Measurements from ENCODE around the gene JSRP1.

Gene JSRP1

DNA sequence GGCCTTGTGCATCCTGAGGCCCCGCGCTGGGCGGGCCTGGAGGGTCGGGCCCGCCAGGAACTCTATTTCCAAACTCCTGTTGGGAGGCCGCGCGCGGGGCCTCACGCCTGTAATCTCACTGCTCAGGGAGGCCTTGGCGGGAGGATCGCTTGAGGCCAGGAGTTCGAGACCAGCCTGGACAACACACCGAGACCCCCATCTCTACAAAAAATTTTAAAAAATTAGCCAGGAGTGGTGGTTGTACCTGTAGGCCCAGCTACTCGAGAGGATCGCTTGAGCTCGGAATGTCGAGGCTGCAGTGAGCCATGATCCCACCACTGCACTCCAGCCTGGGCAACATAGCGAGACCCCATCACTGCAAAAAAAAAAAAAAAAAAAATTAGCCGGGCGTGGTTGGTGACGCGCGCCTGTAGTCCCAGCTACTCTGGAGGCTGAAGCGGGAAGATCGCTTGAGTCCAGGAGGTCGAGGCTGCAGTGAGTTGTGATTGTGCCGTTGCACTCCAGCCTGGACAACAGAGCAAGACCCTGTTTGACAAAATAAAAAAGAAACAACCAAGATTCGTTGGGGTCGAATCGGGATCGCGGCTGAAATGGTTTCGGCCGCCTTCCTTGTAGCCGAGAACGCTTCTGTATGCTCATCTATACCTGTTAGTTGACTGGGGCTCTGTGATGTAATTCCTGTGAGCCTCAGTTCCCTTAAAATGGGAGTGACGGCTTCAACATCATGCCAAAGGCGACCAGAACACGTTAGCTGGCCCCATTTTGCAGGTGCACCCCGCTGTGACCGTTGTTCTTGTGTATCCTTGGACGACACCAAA lies 19.0 kb downstream of the JSRP1 start:
- Mint-ChIP-seq H3K4me3 (peak overlapping the region; percentile 98), H3K4me1 (ENCODE audit: low read depth) (peaks cover 72% of the 10 kb centered on the region), H3K9me3 (no peaks in the 10 kb centered on the region), H3K36me3 (ENCODE audit: low read depth) (peaks cover 56% of the 10 kb centered on the region), H3K27me3 (peaks cover 4% of the 10 kb centered on the region), H3K27ac (peak overlapping the region; percentile 99)

DNA sequence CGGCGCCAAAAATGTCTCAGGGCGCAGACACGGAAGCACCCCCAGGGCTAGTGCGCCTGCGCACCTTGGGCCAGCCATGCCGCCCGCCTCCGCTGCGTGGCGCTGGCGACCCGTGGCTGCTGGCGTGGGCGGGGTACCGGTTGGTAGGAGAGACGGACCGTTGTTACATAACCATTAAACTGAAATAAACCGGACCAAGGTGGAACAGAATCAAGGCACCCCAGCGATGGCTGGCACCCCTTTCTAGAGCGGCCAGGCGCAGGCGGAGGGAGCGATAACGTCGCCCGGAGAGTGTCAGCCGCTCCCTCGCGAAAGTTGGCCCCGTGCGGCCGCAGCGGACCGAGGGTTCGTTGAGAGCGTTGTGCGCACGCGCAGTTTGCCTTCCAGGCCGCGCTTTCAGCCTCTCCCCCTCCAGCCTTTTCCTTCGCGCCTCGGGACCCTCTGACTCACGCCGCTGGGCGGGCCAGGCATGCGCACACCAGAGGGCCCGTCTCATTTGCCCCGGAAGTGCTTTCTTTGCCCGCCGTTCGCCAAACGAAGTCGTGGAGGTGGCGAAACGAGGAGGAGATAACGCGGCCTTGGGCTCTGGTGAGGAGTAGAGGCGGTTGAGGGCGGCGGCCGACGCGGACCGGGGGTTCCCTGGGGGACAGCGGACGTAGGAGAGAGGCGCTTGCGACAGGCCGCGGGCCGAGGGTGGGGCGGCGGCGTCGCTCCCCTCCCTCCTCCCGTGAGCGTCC lies 19.7 kb downstream of the JSRP1 start, which contains the start of the genes PLEKHJ1 and SF3A2:
PLEKHJ1 (minus strand) TSS at position 16 of the 737 bp plus-strand sequence. CDS start 81 bp downstream, outside the sequence.
SF3A2 (plus strand) TSS at position 511 of the 737 bp plus-strand sequence. CDS start 6,595 bp downstream, outside the sequence.
- Mint-ChIP-seq H3K27me3 (peaks cover 4% of the 10 kb centered on the region), H3K27ac (peak within 1 kb of the TSS; percentile 99), H3K4me1 (ENCODE audit: low read depth) (peaks cover 67% of the 10 kb centered on the region), H3K4me3 (peak within 1 kb of the TSS; percentile 98), H3K9me3 (no peaks in the 10 kb centered on the region), H3K36me3 (ENCODE audit: low read depth) (peaks cover 57% of the 10 kb centered on the region)

DNA sequence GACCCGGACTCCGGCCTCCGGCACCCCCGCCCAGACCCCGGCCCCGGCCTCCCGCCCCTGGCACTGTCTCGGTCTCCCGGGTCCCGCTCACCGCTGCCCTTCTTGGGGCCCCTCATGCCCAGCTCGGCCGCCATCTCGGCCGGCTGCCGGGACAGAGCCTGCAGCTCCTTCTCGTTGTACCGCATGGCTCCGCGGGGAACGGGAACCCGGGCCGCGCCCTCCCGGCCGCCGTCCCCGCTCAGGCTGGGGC lies 20.2 kb downstream of the JSRP1 start:
- Mint-ChIP-seq H3K27me3 (peaks cover 4% of the 10 kb centered on the region), H3K36me3 (ENCODE audit: low read depth) (peaks cover 55% of the 10 kb centered on the region), H3K9me3 (no peaks in the 10 kb centered on the region), H3K27ac (peak overlapping the region; percentile 99), H3K4me1 (ENCODE audit: low read depth) (peaks cover 62% of the 10 kb centered on the region), H3K4me3 (peak overlapping the region; percentile 98)

DNA sequence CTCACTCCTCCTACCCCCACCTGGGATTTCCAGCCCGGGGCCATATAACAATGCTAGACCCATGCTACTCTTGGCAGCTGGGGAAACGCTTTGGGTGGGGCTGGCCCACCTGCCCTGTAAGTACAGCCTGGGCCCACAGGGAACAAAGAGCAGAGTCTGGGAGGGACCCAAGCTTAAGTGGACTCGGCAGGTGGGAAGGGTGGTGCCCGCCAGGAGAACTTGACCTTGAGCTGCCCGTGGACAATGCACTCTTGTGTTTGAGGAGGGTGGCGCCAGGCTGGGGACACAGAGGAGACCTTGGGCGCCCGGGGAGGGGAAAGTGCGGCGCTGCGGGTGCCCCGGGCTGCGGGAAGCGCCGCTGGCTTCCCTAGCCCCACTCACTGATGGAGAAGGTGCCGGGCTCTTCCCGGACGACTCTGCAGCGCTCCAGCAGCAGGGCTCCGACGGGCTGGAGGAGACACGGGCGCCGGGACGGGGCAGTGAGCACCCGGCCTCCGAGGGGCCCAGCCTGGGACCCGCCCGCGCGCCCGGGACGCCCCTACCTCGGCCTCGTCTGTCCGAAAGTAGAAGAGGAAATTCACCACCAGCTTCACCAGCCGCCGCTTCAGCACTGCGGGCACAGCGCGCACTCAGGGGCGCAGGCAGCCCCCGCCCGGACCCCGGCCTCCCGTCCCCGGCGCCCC lies 20.7 kb downstream of the JSRP1 start:
- Mint-ChIP-seq H3K4me1 (ENCODE audit: low read depth) (peaks cover 57% of the 10 kb centered on the region), H3K27me3 (peaks cover 4% of the 10 kb centered on the region), H3K36me3 (ENCODE audit: low read depth) (peaks cover 52% of the 10 kb centered on the region), H3K27ac (peak overlapping the region; percentile 89), H3K4me3 (peak overlapping the region; percentile 98), H3K9me3 (no peaks in the 10 kb centered on the region)

DNA sequence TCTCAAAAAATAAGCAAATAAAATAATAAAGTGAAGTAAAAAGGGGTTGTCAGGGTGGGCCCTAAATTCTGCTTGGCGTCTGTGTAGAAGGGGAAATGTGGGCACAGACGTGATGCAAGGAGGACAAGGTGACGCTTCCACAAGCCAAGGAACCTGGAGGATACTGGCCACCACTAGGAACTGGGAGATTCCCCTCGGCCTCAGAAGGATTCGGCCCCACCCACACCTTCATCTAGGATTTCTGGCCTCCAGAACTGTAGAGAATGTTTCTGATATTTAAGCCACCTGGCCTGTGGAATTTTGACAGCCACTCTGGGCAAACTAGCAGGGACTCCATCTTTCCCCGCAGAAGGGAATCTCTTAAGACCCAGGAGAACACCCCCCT lies 21.2 kb downstream of the JSRP1 start:
- Mint-ChIP-seq H3K4me3 (peak overlapping the region; percentile 98), H3K4me1 (ENCODE audit: low read depth) (peaks cover 52% of the 10 kb centered on the region), H3K27ac (peak overlapping the region; percentile 89), H3K9me3 (no peaks in the 10 kb centered on the region), H3K36me3 (ENCODE audit: low read depth) (peaks cover 52% of the 10 kb centered on the region), H3K27me3 (peaks cover 4% of the 10 kb centered on the region)

DNA sequence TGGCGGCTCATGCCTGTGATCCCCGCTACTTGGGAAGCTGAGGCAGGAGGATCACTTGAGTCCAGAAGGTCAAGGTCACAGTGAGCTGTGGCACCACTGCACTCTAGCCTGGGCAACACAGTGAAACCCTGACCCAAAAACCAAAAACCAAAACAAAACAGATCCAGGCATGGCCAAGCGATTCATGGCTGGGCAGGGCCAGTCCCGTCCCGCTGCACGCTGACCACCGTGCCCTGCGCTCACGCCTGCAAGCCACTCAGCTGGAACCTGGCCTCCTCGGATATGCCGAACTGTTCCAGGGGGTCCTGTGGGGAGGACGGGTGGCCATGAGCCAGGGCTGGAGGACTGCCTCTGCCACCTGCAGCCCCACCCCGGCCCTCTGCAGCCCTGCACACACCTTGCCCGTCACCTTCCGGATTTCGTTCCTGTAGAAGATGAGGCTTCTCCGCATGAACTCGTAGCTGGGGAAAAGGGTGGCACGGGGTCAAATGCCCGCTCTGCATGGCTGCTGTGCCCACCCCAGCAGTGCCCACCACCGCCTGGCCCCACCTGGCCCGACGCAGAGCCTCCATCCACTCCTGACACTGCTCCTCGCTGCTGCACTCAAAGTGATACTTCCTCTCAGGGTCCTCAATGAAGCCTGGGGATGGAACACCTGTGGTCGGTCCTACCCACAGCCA lies 22.5 kb downstream of the JSRP1 start:
- peaks cover 40% of the 10 kb centered on the region for H3K4me1 Mint-ChIP-seq (ENCODE audit: low read depth)
- no peaks in the 10 kb centered on the region for H3K9me3 Mint-ChIP-seq
- peak overlapping the region; percentile 98 for H3K4me3 Mint-ChIP-seq
- H3K36me3 Mint-ChIP-seq (ENCODE audit: low read depth): peaks cover 47% of the 10 kb centered on the region
- peak overlapping the region; percentile 32 for H3K27ac Mint-ChIP-seq
- H3K27me3 Mint-ChIP-seq: peaks cover 4% of the 10 kb centered on the region

DNA sequence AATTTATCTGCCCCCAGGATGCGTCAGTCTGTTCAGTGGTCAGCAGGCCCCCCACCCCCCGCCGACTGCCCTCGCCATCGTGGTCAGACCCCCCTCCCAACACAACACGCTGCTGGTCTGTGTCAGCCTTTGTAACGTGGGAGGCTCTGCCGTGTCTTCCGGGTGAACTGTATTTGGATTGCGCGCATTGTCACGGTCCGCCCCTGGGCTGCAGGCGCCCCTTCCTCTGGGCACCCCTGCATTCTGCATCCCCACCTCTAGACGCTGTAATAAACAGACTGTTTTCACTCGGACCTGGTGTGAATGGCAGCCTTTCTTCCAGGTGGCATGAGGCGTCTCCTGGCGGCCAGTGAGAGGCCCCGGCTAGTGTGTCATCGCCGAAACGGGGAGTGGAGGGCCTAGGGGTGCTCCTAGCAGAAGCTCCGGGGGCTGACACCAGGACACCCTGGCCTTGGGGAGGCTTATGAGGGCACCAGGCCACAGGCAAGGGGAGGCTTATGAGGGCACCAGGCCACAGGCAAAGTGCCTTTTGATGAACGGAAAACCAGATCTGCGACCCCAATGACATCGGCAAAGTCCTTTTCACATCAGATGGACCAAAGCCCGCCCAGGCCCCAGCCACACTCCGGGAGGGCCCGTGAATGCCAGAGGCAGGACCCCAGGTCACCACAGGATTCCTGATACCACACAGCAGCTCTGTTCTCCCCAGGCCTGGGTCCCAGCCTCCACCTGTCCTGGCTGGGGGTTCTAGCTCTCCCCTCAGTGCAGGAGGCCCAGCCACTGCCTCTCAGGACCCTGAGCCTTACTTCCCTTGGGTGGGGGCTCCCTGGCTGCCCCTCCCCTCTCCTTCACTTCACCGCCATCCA lies 23.7 kb downstream of the JSRP1 start:
- H3K27me3 Mint-ChIP-seq: peaks cover 4% of the 10 kb centered on the region

DNA sequence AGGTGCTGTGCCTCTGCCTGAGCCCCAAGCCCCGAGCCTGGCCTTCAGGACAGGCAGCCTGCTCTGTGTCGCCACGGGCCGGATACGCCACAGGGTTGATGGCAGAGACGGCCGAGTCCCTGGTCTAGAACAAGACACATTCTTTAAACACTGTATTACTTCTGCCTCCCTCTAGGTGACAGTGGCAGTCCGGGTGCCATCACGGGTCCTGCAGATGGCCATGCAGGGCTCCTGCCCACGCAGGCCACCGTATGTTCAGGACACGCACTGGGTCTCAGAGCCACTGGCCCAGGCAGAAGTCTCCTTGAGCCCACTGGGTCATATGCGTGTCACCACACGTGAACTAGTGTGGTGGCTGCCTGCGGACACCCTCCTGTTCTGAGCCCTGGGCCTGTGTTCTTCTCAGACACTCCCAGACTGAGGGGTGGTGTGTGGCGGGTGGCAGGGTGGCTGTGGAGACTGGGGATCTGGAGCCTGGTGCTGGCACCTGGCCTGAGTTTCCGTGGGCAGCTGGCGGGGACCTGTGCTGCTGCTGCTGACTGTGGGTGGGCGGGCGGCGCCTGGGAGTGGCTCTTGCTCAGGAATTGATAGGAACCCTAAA lies 24.5 kb downstream of the JSRP1 start:
- Mint-ChIP-seq H3K9me3 (no peaks in the 10 kb centered on the region), H3K4me1 (ENCODE audit: low read depth) (peaks cover 25% of the 10 kb centered on the region), H3K4me3 (no peak overlapping the region), H3K36me3 (ENCODE audit: low read depth) (peaks cover 31% of the 10 kb centered on the region), H3K27ac (peak overlapping the region; percentile 65), H3K27me3 (peaks cover 4% of the 10 kb centered on the region)

More for the DNA sequence above, 23.7 kb downstream of the JSRP1 start:
- Mint-ChIP-seq H3K4me1 (ENCODE audit: low read depth) (peaks cover 28% of the 10 kb centered on the region), H3K27ac (peak overlapping the region; percentile 70), H3K36me3 (ENCODE audit: low read depth) (peaks cover 35% of the 10 kb centered on the region), H3K4me3 (no peak overlapping the region), H3K9me3 (no peaks in the 10 kb centered on the region)

DNA sequence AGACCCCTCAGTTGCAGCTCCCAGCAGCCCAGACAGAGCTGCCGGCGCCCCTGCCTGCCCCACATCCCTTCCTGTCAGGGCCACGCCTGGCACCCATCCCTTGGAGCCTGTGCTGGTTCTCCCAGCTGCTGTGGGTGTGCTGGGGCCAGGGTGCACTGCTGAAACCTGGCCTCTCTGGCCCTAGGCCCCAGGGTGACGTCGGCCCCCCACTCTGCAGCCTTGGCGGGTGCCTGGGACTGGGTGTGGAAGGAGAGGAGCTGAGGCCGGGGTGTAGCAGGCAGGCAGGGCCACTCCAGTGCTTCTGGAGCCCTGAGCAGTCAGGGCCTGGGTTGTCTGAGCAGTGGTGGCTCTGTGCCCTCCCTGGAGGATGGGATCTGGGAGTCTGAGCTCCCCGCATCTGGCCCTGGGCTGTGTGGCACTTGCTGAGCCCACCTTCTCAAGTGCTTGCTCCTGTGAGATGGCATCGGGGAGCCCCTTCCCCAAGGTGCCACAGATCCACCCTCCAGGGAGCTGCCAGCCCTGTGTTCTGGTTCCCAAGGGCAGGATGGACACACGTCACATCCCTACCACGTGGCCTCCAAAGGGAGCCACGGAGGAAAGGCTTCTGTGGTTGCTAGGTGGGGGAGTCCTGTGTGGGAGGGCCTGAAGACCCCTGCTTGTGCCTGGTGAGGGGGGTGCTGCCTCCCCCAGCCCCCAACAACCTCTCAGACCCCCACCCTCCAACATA lies 25.2 kb downstream of the JSRP1 start:
- Mint-ChIP-seq H3K27ac (no peak overlapping the region), H3K4me1 (ENCODE audit: low read depth) (peaks cover 19% of the 10 kb centered on the region), H3K36me3 (ENCODE audit: low read depth) (peaks cover 26% of the 10 kb centered on the region), H3K4me3 (no peak overlapping the region), H3K9me3 (no peaks in the 10 kb centered on the region), H3K27me3 (no peaks in the 10 kb centered on the region)

DNA sequence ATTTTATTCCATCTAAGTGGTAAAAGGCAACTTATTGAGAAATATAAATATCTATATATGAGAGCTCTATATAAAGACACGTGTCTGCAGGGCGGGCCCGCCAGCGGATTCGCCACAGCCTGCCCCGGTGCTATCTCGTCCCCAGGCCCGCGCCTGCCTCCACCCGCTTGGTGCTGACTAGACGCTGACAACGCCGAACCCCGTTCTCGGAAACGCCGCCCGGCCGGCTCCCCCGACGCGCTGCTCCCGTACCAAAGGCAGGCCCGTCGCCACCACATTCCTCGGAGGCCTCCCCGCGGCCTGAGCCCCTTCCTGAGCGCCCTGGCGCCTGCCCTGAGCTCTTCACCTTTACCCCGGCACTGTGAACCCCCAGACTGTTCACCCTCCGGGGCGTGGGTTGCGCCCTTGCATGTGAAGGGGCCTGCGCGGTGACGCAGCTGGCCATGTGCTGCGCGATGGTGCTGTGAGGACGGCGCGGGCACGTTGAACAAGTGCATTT lies 26.1 kb downstream of the JSRP1 start:
- H3K36me3 Mint-ChIP-seq (ENCODE audit: low read depth): peaks cover 31% of the 10 kb centered on the region

DNA sequence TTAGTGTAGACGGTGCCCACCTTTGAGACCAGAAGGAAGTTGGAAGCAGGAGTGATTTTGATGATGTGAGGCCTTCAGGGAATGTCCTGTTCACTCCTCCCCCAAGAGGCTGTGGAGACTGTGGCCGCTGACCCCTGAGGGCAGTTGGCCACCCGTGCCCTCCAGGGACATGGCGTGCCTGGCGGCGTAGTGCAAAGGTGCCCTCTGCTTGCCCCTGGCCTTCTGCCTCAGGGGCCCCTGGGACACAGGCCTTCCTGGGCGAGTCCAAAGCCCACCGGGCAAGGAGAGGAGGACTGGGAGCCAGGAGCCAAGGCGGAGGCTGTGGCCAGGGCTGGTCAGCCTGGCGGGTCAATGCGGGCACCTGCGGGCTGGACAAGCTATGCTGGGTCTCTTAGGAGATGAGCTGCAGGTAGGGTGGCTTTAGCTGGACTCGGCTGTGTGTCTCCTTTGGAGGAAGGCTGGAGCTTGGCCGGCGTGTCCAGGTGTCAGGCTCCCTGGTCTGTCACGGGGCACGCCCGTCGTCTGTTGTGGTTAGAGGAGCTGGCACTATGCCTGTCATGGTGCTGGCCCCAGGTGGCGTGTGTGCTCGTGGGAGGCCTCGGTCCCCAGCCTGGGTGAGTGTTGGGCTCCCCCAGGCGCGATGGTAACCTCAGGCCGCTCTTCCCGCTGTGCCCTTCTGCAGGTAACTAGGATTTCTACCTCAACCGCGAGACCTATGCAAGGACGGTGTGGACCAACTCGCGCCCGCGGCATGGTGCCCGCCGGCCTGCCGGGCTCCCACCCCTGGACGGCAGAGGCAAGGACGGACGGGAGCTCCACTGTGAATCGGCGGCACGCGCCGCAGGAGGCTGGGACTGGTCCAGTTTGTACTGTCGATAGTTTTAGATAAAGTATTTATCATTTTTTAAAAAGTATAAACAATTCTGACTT lies 26.8 kb downstream of the JSRP1 start:
- H3K27me3 Mint-ChIP-seq: no peaks in the 10 kb centered on the region
- no peak overlapping the region for H3K27ac Mint-ChIP-seq
- H3K36me3 Mint-ChIP-seq (ENCODE audit: low read depth): peaks cover 36% of the 10 kb centered on the region
- H3K4me1 Mint-ChIP-seq (ENCODE audit: low read depth): peaks cover 10% of the 10 kb centered on the region
- H3K9me3 Mint-ChIP-seq: no peaks in the 10 kb centered on the region
- H3K4me3 Mint-ChIP-seq: no peak overlapping the region

More for the DNA sequence above, 26.1 kb downstream of the JSRP1 start:
- H3K27me3 Mint-ChIP-seq: no peaks in the 10 kb centered on the region
- H3K4me3 Mint-ChIP-seq: no peak overlapping the region
- no peaks in the 10 kb centered on the region for H3K9me3 Mint-ChIP-seq
- peaks cover 17% of the 10 kb centered on the region for H3K4me1 Mint-ChIP-seq (ENCODE audit: low read depth)
- peak overlapping the region; percentile 3 for H3K27ac Mint-ChIP-seq
